Activated CD8-positive, alpha-beta memory T cell treated with anti-CD3 and anti-CD28 coated beads, Interleukin-2, amount 50 U/mL, for 4 hours (primary cell): ENCODE results near the gene FGA.

Experiments used
- DNase-seq: peaks from one replicate; pipeline ENCODE4 v3.0.0-alpha.2; 2020

Gene FGA

DNA sequence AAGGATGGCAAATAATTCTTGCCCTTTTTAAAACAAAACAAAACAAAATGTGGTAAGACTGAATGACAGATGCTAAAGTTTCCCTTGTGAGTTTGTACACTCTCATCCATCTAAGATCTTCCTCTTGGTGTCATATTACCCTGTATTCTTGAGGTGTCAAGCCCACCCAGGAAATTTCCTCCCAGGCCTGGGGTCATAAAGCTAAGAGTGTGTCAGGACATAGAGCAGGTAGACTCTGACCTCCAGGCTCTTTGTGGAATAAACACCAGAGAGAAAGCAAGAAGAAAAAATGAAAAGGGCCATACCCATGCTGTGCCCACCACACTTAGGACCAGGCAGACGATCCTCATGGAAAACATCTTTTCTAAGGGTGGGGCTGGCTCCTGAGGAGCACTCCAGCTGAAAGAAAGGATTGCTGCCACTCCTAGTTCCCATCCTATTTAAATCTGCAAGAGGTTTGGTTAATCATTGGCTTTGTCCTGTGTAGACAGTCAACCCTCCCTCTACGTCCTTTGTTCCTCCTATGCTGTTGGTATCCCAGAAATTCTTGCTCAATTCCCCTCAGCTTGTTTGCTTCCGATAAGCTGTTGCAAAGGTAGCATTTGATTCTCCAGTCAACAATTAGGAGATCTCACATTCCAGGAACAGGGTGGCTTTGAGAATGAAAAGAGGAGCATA is at the start of gene FGA:
TSS of gene FGA (minus strand) at position 414 of the 678 bp plus-strand sequence. CDS start at position 359, 55 bp downstream.
- DNase-seq, result no peak

DNA sequence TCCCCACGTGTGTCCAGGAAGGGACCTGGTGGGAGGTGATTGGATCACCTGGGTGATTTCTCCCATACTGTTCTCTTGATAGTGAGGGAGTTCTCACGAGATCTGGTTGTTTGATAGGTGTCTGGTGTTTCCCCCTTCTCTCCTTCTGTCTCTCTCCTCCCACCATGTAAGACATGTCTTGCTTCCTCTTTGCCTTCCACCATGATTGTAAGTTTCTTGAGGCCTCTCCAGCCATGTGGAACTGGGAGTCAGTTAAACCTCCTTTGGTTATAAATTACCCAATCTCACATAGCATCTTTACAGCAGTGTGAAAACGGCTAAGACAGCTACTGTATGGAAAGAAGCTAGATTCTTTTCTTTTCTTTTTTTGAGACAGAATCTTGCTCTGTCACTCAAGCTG is 43.5 kb upstream of the FGA start:
- DNase-seq, result no peak

DNA sequence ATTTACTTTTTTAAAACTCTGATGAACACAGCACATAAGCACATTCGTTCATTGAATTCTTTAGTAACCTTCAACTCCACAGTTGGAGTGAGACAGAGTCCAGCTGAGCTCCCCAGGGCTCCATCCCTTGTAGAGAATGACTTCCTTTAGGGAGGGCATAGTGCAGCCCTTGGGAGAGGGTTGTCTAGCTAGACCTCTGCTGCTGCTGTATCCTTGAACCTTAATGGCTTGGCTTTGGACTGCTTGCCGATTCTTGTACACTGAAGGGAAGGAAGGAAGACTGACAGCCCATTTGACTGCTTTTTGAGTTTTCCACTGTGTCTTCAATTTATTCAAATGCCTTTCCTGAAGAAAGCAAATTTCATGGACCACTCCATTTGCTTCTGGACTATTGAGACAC is 41.3 kb upstream of the FGA start:
- DNase-seq, result no peak

DNA sequence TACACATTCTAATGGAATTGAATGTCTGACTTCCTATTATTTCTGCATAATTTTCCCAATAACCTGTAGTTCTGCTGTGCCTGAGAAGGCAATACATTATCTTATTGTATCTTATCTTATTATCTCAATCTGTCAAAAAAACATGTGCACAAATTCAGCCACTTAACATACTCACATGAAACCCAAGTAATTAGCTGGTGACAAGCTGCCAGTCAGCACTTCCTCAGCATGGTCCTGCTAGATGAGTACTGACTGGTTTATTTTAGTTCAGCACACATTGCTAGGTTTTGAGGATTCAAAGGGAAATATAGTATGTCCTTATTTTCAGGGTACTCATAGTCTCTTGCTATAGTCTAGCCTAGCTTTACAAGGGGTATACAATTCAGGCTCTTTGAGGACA is 39.8 kb upstream of the FGA start:
- no peak for DNase-seq

DNA sequence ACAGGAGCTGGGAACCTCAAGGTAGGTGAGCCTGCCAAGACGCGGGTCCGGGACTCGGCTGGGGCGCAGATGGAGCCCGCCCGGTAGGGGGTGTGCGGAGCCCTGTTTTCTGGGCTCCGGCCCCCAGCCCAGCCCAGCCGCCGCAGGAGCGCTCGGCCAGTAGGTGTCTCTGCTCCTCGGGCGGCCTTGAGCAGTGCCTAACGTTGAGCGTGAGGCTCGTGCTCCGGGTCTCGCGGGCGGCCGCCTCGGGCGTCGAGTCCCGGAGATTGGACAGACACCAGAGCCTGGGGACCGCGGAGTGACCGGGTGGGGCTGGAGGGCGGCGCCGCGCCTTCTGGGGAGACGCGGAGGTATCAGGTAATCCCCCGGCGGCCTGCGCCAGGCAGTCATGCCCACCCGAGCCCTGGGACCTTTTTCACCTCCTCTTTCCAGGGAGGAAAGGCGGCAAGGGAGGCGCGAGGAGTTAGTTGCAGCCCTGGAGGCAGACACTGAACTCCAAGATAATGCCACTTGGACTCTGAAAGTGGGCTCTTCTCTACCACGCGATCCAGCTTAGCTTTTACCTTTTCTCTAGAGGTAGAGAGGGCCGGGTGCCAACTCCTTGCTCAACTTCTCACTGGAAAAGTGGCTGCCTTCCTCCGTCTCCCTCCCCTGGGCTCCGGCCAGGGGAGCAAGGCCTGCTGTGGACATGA is 36.4 kb upstream of the FGA start:
- DNase-seq, result peak; percentile 40

DNA sequence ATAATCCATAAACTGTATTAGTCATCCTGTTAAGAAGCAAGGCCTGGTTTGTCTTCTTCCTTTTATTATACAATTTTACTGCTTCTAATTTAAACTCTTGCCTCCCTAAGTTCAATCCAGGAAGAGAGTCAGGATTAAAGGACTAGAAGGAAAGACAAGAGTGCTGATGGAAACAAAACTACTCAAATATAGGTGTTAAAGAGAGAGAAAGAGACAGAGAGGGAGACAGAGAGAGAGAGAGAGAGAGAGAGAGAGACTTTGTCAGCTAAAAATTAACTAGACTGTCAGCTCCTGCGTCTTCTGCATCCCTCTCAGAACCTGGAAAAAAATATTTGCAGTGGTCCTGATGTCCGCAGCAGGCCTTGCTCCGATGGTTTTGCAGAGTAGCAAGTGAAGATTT is 35.4 kb upstream of the FGA start:
- DNase-seq, result no peak

DNA sequence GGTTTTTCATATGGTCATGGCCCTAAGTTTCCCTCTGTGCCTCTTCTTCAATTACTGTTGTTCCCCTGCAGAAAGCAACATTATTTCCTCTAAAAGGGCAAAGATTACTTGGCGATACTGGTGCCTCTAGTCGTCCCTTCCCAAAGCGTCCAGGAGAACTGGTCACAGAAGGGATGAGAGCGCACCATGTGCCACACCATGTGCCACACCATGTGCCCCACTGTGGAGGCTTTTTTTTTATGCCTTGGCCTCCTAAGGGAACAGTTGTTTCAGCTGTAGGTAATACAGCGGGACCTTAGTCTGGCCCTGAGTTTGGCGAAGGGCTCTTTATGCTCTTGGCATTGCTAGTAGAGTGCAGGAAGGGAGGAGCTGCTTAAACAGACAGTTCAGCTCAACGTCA is 33.5 kb upstream of the FGA start:
- DNase-seq, result no peak

DNA sequence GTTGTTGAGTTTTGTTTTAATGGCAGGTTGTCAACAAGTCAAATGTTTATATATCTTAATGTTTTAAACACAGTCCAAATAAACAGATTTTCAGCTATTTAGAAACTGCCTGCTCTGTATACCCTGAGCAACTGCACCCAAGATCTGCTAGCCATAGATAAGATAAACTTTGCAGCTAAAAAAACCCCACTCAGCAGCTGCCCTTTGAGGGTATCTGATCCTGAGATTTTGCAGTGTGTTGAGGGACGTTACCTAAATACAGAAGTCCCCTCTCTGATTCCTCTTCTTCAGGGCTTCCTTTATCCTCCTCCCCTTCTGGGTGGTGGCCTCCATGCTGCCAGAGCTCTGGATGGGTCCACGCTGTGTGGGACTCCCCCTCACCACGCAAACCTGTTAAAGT is 32.9 kb upstream of the FGA start:
- no peak for DNase-seq

DNA sequence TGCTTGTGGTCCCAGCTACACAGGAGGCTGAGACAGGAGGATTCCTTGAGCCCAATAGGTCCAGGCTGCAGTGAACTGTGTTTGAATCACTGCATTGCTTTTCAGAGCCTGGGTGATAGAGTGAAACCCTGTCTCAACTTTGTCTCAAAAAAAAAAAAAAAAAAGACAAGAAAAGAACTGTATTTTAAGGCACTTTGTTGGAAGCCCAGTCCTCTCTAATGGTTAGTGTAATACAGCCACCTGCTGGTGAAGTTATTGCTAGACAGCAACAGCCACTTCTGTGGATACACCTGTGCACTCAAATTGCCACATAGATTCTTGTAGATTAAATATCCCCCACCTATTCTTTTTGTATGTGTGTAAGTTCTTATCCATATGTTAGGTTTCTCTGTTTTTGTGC is 32.1 kb upstream of the FGA start:
- no peak for DNase-seq

DNA sequence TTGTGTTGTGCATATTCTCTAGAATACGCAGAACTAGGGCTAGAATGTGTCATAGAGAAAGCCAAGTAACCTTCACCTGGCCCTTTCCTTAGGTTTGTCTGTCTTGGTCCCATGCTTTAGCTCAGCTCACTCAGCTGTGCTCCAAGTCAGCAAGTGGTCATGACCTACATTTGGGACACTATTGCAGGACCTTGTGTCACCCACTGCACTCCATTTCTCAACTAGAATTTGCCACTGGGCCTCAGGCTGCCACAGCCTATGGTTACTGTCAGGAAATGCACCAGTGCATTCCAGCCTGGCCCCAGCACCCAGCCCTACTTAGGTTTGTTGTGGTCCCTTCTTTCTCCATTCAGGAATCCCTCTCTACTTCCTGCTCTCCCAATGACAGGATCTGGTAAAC is 29.6 kb upstream of the FGA start:
- no peak for DNase-seq

DNA sequence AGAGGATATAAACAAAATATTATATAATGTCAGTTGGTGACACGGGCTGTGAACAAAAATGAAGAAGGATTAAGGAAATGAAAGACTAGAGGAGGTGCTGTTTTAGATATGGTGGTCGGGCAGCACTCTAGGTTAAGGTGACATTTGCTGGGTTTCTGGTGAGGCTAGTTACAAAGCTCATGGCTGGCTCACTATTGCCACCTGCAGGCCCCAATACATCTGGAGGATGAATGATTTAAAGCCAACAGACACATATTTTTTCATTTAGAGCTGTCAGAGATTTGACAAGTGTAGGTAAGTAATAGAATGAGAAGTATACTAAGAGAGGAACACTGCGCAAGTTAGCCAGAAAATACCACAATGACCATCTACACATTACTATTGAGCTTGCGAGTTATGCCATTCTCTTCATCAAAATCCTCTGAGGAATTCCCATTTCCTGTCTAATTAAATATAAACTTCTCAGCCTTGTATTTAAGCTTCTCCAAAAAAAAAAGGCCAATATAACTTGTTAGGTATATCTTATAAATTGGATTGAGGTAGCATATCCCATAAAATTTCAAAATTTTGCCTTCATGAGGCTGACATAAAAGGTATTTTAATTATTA is 28.3 kb upstream of the FGA start:
- DNase-seq, result peak; percentile 34

DNA sequence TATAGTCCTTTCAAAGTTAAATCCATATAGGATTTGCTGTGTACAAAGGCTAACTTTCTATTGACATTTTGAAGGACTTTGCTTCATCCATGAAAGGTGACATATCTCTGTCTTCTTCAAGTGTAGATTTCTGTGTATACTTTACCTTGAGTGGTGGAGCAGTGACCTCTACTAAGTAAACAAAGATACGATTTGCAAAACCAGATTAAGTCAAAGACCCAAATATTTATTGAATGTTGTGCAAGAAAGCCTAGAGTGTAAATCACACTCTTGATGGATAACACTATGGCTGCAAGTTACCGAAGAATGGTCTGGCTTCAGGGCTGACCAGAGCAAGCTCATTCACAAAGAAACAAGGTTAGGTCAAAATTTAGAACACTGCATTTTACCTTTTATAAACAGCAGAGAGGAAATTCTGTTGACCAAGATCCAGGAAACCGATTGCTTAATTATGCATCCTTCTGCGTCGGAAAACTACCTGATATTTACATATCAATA is 27.3 kb upstream of the FGA start:
- DNase-seq, result no peak

DNA sequence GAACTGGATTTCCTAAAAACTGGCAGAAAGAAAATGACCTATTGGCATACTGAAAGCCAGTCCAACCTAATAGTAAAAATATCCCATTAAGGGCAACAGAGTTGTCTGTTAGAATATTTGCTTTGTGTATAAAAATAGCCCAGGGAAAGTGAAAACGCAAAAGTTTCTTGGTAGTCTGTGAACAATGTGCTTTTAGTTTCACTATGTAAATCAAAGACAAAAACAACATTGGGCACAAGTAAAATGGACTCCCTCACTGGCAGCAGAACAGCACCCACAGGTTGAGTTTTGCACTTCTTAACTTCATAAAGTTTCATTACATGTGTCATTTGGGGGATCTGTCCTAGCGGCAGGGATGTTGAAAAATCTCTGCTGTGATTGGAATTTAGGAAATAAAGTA is 26.2 kb upstream of the FGA start:
- DNase-seq, result no peak

DNA sequence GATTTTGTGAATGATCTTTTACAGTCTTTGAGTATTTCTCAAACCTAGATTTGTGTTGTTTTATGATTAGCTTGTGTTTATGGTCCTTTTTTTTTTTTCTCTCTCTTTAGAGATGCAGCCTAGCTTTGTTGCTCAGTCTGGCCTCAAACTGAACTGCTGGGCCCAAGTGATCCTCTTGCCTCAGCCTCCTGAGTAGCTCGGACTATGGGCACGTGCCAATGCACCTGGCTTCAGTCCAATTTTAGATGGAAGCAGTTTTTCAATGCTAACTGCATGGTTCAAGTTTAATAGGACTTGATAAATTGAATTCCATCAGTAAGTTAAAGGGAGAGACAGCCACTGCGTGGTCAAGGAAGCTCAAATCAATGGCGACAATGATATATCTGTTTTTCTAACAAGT is 25.7 kb upstream of the FGA start:
- no peak for DNase-seq

DNA sequence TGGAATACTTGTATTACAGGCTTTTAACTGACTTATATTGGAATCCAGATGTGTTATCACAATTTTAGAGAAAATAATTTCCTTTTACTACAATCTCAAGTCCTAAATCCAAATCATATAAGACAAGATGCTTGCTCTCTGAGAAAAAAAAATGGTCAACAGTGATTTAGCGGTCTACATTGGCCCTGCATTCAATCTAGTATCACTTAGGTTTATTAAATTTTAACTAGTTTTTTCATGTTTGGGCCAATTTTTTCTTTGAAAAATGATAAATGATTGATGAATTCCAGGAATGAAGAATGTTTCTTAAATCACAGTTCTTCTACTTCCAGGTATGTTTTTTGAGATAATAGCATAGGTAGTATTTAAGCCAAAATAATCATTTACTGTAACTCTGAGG is 24.7 kb upstream of the FGA start:
- DNase-seq, result no peak

DNA sequence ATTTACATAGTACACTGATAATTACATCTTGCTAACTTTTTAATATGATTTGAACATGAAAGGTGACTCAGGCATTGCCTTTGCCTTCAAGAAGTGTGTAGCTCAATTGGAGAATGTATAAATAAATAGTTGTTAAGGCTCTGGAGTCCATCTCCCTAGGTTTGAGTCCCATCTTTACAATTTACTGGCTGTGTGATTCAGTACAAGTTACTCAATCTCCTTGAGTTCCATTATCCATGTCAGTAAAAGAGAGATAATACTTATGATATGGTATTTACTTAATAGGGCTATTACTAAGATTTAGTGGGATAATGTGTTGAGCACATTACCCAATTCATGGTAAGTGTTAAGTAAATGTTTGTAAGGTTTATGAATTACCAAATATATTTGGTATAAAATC is 23.8 kb upstream of the FGA start:
- DNase-seq, result no peak

DNA sequence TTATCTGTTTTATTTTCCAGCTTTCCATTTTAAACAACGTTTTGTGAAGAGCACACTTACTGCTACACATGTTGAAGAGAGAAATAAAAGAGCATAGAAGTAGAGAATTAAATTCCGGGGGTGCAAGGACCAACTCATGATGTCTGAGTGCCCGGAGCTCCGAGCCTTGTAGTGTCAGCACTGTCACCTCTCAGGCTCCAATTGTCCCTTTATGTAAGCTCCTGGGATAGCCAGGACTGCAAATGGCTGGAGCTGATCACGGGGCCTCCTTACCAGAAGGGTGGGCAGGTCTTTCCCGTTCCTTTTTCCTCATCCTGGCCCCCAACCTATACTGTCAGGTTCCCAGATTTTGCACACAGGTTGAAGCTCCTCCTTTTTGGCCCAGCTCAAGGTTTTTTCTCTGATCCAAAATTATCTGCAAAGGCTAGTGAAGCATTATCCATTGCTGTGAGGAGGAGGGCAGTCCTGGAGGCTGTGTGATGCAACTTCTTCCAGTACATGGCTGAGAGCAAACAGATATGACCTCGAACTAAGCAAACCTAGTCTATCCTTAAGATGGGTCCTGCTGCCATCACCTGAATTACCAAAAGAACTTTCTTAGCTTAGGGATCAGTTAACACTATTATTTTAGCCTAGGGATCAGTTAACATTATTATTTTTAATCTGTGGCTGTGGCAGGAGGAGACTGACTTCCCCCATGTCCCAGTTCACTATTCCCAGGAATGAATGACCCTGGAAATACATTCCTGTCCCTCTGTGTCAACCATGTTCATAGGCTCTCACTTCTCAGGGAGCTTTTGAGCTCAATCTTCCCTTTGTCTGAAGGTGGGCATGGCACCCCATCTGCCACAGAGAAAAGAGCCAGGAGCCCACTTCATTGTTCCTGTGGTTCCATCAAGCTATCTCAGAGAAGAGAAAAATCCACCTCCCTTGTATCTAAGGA is 22.2 kb upstream of the FGA start, which contains the start of gene FGG:
TSS of gene FGG (minus strand) at position 185 of the 943 bp plus-strand sequence. CDS start at position 138, 47 bp downstream.
- no peak for DNase-seq

DNA sequence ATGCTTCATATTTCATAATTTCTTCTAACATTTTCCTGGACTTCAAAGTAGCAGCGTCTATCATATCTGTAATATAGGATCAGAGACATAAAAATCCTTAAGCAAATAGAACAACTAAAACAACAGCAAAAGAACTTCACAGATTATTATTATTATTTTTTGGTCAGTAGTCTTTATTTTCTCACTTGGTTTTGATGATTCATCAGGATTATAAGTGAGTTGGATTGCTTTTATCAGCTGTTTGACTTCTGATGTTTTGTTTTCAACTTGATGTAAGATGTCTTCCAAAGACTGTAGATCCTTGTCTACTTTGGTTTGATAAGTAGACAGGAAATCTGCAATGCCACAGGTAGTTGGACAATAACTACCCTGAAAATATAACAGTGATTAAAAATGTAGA is 21.3 kb upstream of the FGA start:
- DNase-seq, result no peak

DNA sequence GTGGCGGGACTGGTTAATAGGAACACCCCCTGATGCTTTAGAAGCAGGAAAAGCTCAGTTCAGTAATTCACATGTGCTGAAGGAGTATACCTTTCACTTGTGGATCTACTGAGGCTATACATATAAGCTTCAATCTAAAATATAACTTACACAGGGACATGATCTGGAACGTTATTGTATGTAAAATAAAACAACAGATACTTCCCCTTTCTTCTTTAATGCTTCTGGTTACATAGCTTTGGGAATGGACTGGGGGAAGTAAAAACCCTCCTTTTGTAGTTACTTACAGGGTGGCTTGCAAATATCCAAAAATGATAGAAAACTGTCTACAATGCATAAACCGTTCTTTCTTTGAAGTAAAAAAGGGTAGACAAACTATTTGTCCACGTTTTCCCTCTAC is 20.0 kb upstream of the FGA start:
- no peak for DNase-seq

DNA sequence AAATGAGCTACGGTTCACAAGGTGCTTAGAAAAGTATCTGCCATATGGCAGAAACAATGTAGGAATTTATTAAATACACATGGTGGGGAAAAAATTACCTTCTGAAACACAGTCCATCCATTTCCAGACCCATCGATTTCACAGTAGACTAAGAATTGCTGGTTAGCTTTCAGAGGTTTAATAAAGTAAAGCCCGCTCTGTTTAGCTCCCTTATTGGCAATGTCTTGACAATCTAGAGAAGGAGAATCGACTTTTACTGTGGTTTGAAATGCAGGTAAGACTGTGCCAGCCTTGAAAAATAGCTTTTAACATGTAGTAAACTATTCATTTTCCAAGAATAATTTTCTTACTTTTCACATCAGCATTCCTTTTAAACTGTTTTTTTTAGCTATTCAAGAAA is 19.0 kb upstream of the FGA start:
- DNase-seq, result no peak

DNA sequence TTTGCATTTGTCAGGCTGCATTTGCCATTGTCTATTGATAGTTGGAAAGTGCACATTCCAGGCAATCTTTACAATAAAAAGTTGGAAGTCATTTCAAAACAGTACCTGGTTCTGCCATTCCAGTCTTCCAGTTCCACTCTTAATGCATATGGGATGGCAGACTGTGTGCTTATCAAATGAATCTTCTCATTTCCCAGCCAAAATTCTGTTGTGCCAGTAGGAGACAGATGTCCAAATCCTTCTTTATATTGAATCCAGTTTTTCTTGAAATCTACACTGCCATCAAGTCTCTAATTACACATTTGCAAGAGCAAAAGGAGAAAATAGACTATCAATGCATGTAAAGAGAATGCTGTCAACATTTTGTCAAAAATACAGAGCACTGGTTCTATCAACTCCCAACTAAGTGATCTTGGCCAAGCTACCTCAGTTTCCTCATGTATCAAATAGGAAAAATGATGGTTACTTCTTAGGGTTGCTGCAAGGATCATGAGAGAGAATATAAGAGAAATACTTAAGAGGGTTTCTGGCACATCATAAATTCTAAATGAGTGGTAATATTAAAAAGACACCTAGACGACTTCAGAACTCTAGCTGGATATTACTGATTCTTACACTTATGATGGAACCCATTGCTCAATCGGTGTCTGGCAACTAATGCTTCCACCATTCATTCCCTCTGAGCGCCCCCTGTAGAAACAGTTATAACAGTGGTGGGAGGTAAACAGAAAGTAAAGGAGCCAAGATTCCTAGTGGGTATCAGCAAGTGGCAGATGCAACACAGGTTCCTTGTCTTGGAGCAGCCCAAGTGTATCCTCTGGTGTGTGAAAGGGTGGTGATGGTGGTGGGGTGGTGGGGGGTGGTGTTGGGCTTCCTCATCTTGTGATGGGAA is 18.1 kb upstream of the FGA start:
- DNase-seq, result no peak
